DND-41 (cell line): ENCODE measurements around the gene AKAP13.

Experiments
- CTCF ChIP-seq: IDR thresholded peaks from 2 replicates; pipeline ENCODE4 v1.5.1; 2012; ENCODE audit warnings: borderline replicate concordance, low read length, moderate library complexity, mild to moderate bottlenecking; ENCODE audit not compliant: poor library complexity, severe bottlenecking; ENCODE audit errors: extremely low read depth
- EZH2 ChIP-seq: IDR thresholded peaks from 3 replicates; pipeline ENCODE4 v1.6.1; 2012; ENCODE audit warnings: borderline replicate concordance, low read depth, mild to moderate bottlenecking, moderate library complexity, low read length, inconsistent platforms; ENCODE audit not compliant: severe bottlenecking

- TF ChIP-seq CTCF, result no peak
- TF ChIP-seq EZH2, result no peak
Observed at GRCh38 chr15:85589851-85590250, 209.4 kb downstream of the AKAP13 start.
